ENCODE measurements around the gene EDN1.
A peak's percentile ranks its signal among the peaks of the same experiment; 100 is the strongest.

DNA sequence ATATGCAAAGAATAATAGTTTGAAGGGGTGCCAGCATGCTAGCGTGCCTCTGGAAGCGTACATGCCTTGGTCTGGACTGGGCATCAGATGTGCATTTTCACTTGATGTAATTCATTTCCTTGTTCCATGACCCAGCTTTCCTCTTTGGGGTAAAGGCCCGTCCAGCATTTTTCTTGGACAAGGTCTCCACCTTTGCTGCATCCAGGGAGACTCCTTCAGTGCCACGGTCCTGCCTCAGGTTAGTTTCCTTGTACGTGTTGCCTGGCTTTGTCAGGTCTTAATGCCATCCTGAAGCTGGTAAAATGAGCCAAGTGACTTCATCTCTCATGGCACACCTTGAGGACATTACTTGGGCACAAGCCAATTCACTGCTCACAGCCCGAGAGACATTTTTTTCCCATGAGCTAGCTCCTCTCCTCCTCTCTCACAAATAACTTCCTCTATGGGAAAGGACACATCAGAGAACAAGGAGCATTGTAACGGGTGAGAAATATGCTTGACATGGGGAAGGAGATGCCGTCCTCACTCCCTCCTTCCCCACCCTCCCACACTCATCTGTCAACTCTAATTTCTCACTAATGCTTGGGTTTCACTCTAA is 23.9 kb downstream of the EDN1 start:
- TF ChIP-seq POLR2AphosphoS5 (IDR thresholded peaks at IDR 0.05), result peak; percentile 55
- TF ChIP-seq, protein P1, sequence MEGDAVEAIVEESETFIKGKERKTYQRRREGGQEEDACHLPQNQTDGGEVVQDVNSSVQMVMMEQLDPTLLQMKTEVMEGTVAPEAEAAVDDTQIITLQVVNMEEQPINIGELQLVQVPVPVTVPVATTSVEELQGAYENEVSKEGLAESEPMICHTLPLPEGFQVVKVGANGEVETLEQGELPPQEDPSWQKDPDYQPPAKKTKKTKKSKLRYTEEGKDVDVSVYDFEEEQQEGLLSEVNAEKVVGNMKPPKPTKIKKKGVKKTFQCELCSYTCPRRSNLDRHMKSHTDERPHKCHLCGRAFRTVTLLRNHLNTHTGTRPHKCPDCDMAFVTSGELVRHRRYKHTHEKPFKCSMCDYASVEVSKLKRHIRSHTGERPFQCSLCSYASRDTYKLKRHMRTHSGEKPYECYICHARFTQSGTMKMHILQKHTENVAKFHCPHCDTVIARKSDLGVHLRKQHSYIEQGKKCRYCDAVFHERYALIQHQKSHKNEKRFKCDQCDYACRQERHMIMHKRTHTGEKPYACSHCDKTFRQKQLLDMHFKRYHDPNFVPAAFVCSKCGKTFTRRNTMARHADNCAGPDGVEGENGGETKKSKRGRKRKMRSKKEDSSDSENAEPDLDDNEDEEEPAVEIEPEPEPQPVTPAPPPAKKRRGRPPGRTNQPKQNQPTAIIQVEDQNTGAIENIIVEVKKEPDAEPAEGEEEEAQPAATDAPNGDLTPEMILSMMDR (IDR thresholded peaks at IDR 0.05), result no peak
